ENCODE results near the gene BCL3. TPM values are rescaled to one million over a fixed set of nuclear protein-coding genes. Genes with fewer than 3 reads are reported as not detected.

BCL3 gene
- total and polyA plus RNA-seq, 10 of the 15 experiments (the other 5 are each of a cell fraction or from before 2014, with no cell fraction given) = 0.55 to 22.7 (median 3.6) TPM

- TF ChIP-seq BCL3 (IDR thresholded peaks at IDR 0.05; ENCODE audit: borderline replicate concordance, insufficient read depth, low read depth, low read length, poor library complexity, severe bottlenecking) = peak; percentile 80
- 0 out of 2 replicates have a peak, but pooled peaks have one; percentile 70 for TF ChIP-seq SMARCA5 (IDR thresholded peaks at IDR 0.05)
- TF ChIP-seq YY1 (IDR thresholded peaks at IDR 0.05; ENCODE audit: low read depth, low read length) = peak; percentile 70
- TF ChIP-seq SREBF2 (IDR thresholded peaks at IDR 0.05; ENCODE audit: low read length) = no peak
- TF ChIP-seq SMAD1 (IDR thresholded peaks at IDR 0.05; ENCODE audit: low read depth, partially characterized antibody) = no peak
- TF ChIP-seq POLR2AphosphoS2 (IDR thresholded peaks at IDR 0.05; ENCODE audit: low read depth, low read length) = 0 out of 2 replicates have a peak, but pooled peaks have one; percentile 12
- TF ChIP-seq NR2F1 (conservative IDR thresholded peaks at IDR 0.05) = peak; percentile 81
- TF ChIP-seq FOXK2 (IDR thresholded peaks at IDR 0.05) = no peak
- TF ChIP-seq ETV6 (conservative IDR thresholded peaks at IDR 0.05 in 1 of 2, IDR thresholded peaks at IDR 0.05 in 1 of 2; ENCODE audit: borderline replicate concordance in 1 of 2, low read depth in 1 of 2) = no peak
- TF ChIP-seq RBBP5 (conservative IDR thresholded peaks at IDR 0.05) = no peak
- no peak for TF ChIP-seq GABPA (IDR thresholded peaks at IDR 0.05; ENCODE audit: low read depth)
- TF ChIP-seq HDGF (IDR thresholded peaks at IDR 0.05) = no peak
- peak; percentile 78 for TF ChIP-seq DPF2 (IDR thresholded peaks at IDR 0.05)
- no peak for TF ChIP-seq IRF4 (IDR thresholded peaks at IDR 0.05; ENCODE audit: low read depth, low read length)
- no peak for TF ChIP-seq WRNIP1 (IDR thresholded peaks at IDR 0.05; ENCODE audit: borderline replicate concordance, low read depth, low read length)
- TF ChIP-seq CBFB (IDR thresholded peaks at IDR 0.05; ENCODE audit: low read depth) = no peak
- TF ChIP-seq ZNF24 (IDR thresholded peaks at IDR 0.05) = no peak
- peak; percentile 39; the same call in 1 of the 2 replicates for TF ChIP-seq PAX5 (IDR thresholded peaks at IDR 0.05; ENCODE audit: borderline replicate concordance, low read depth, low read length)
- TF ChIP-seq TAF1 (IDR thresholded peaks at IDR 0.05; ENCODE audit: borderline replicate concordance, low read depth, low read length) = peak; percentile 63; the same call in 1 of the 2 replicates
- TF ChIP-seq MLLT1 (IDR thresholded peaks at IDR 0.05) = no peak
- no peak for TF ChIP-seq HDAC6 (IDR thresholded peaks at IDR 0.05; ENCODE audit: unreplicated experiment)
- TF ChIP-seq TCF12 (IDR thresholded peaks at IDR 0.05; ENCODE audit: low read depth, low read length) = peak; percentile 65
- no peak for TF ChIP-seq CREM (IDR thresholded peaks at IDR 0.05; ENCODE audit: low read depth)
- no peak for TF ChIP-seq TCF3 (IDR thresholded peaks at IDR 0.05; ENCODE audit: borderline replicate concordance, insufficient read depth, low read depth, low read length)
- no peak for TF ChIP-seq PRDM15 (CRISPR knock-in tag; IDR thresholded peaks at IDR 0.05)
- peak; percentile 18; the same call in 1 of the 3 replicates for TF ChIP-seq POU2F2 (IDR thresholded peaks at IDR 0.05; ENCODE audit: borderline replicate concordance, low read depth, low read length)
Measured at GRCh38 chr19:44748426-44749254, at the start of gene BCL3 (continued).
